Ectodermal cell (in vitro differentiated cells): ENCODE data around the gene GPC6.
"Not testable (repeated sequence)": the region's sequence is repeated elsewhere in the genome, so short reads cannot be mapped to it uniquely, and the experiment has no call there.

Experiments used
- H3K27ac ChIP-seq: 2 replicates; pipeline ENCODE4 v1.7.0; 2013; ENCODE audit warnings: mild to moderate bottlenecking, low read depth, low read length; ENCODE audit not compliant: insufficient read depth, poor library complexity, severe bottlenecking
- H3K27me3 ChIP-seq: 2 replicates; pipeline ENCODE4 v1.7.0; 2013; ENCODE audit warnings: mild to moderate bottlenecking, low read length; ENCODE audit not compliant: insufficient read depth, control insufficient read depth, poor library complexity, severe bottlenecking
- H3K36me3 ChIP-seq: one replicate; pipeline ENCODE4 v1.7.0; 2013; ENCODE audit warnings: low read length; ENCODE audit not compliant: control insufficient read depth, insufficient read depth
- H3K4me1 ChIP-seq: one replicate; pipeline ENCODE4 v1.7.0; 2013; ENCODE audit warnings: low read length; ENCODE audit not compliant: control insufficient read depth, insufficient read depth
- H3K4me3 ChIP-seq: 2 replicates; pipeline ENCODE4 v1.7.0; 2013; ENCODE audit warnings: low read depth, low read length, control low read depth; ENCODE audit not compliant: insufficient read depth
- H3K9me3 ChIP-seq: 2 replicates; pipeline ENCODE4 v1.7.0; 2013; ENCODE audit warnings: mild to moderate bottlenecking, low read length, moderate library complexity; ENCODE audit not compliant: control insufficient read depth
- WGBS, 2 experiments: methylation state at CpG; one replicate each; pipeline ENCODE4 v1.1.7; 2013; ENCODE audit warnings: missing lambda C conversion rate in 2 of 2; 5-methylcytosine and 5-hydroxymethylcytosine counted together

Gene GPC6

GRCh38 chr13:93450191-93450621, 223.6 kb downstream of the GPC6 start:
- no peaks in the 10 kb centered on the region for H3K27me3 ChIP-seq
- H3K9me3 ChIP-seq: no peaks in the 10 kb centered on the region
- no peak overlapping the region for H3K27ac ChIP-seq
- H3K4me3 ChIP-seq: no peak overlapping the region
- no peaks in the 10 kb centered on the region for H3K4me1 ChIP-seq
- no peaks in the 10 kb centered on the region for H3K36me3 ChIP-seq

DNA sequence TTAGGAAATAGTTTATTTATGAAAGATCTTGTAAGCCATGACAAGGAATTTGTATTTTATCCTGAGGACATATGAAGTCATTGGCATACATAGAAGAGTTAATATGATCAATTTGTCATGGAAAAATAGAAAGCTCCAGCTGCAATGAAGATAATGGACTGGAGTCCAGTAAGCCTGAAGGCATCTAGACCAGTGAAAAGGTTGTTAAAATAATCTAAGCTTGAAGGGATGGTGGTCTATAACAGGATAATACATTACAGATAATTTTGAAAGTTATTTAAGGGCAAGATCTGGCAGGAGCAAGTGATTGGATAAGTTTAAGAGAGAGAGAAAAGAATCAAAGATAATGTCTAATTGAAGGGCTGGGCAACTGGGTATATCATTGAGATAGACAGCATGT, 224.2 kb downstream of the GPC6 start:
- no peak overlapping the region for H3K4me3 ChIP-seq
- no peak overlapping the region for H3K27ac ChIP-seq
- H3K4me1 ChIP-seq: no peaks in the 10 kb centered on the region
- no peaks in the 10 kb centered on the region for H3K27me3 ChIP-seq
- no peaks in the 10 kb centered on the region for H3K9me3 ChIP-seq
- no peaks in the 10 kb centered on the region for H3K36me3 ChIP-seq

- H3K4me3 ChIP-seq, H3K36me3 ChIP-seq, H3K9me3 ChIP-seq, H3K27me3 ChIP-seq, H3K4me1 ChIP-seq, H3K27ac ChIP-seq: not testable (repeated sequence)
- WGBS, 2 experiments: 94% methylated on average over 36 of the region's 36 CpGs
These were observed 228.1 kb downstream of the GPC6 start for GRCh38 chr13:93454676-93455235.

- H3K9me3 ChIP-seq: no peaks in the 10 kb centered on the region
- no peaks in the 10 kb centered on the region for H3K4me1 ChIP-seq
These were observed 229.3 kb downstream of the GPC6 start for GRCh38 chr13:93455861-93456260.

DNA sequence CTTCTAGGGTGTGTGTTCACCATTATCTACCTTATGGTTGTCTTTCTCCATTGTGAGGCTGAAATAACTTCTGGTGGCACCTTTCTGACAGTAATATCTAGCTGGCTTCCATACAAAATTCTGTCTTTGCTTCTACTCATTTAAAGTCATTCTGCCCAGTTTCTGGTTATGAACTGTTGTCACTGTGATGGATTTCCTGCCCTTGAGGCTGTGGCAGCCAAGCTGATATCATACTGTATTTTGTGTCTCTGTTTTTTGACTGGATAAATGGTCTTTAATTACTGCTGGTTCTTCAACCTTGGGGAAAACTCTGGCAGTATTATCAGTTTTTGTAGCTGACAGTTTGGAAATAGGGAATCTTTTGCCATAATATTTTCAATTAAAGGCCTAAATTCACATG, 233.4 kb downstream of the GPC6 start:
- H3K27me3 ChIP-seq: no peaks in the 10 kb centered on the region
- H3K27ac ChIP-seq: no peak overlapping the region
- no peaks in the 10 kb centered on the region for H3K4me1 ChIP-seq
- no peaks in the 10 kb centered on the region for H3K9me3 ChIP-seq
- no peaks in the 10 kb centered on the region for H3K36me3 ChIP-seq
- H3K4me3 ChIP-seq: no peak overlapping the region

More at GRCh38 chr13:93455861-93456260, 229.3 kb downstream of the GPC6 start:
- H3K36me3 ChIP-seq: no peaks in the 10 kb centered on the region
- no peaks in the 10 kb centered on the region for H3K27me3 ChIP-seq
- no peak overlapping the region for H3K4me3 ChIP-seq
- H3K27ac ChIP-seq: no peak overlapping the region
- WGBS, 2 experiments: 86 to 98% methylated on average over 4 of the region's 4 CpGs

GRCh38 chr13:93462151-93462550, 235.5 kb downstream of the GPC6 start:
- H3K4me1 ChIP-seq: no peaks in the 10 kb centered on the region
- H3K4me3 ChIP-seq: no peak overlapping the region
- H3K36me3 ChIP-seq: no peaks in the 10 kb centered on the region
- no peak overlapping the region for H3K27ac ChIP-seq
- 90 to 95% methylated on average over 2 to 3 of the region's 3 CpGs for WGBS, 2 experiments
- no peaks in the 10 kb centered on the region for H3K9me3 ChIP-seq
- no peaks in the 10 kb centered on the region for H3K27me3 ChIP-seq

- no peaks in the 10 kb centered on the region for H3K4me1 ChIP-seq
- no peaks in the 10 kb centered on the region for H3K36me3 ChIP-seq
- H3K27ac ChIP-seq: no peak overlapping the region
- H3K9me3 ChIP-seq: no peaks in the 10 kb centered on the region
- 97 to 98% methylated on average over 3 of the region's 3 CpGs for WGBS, 2 experiments
- H3K4me3 ChIP-seq: no peak overlapping the region
- no peaks in the 10 kb centered on the region for H3K27me3 ChIP-seq
These were observed 240.0 kb downstream of the GPC6 start for GRCh38 chr13:93466502-93467036.

- Histone ChIP-seq H3K9me3 (no peaks in the 10 kb centered on the region), H3K4me1 (no peaks in the 10 kb centered on the region), H3K27ac (no peak overlapping the region), H3K27me3 (no peaks in the 10 kb centered on the region), H3K4me3 (no peak overlapping the region), H3K36me3 (no peaks in the 10 kb centered on the region)
- WGBS, 2 experiments: 69 to 71% methylated on average over 2 of the region's 2 CpGs
These were observed 240.6 kb downstream of the GPC6 start for GRCh38 chr13:93467175-93467574.

- no peaks in the 10 kb centered on the region for H3K27me3 ChIP-seq
- no peaks in the 10 kb centered on the region for H3K4me1 ChIP-seq
- no peaks in the 10 kb centered on the region for H3K9me3 ChIP-seq
- no peak overlapping the region for H3K4me3 ChIP-seq
- H3K36me3 ChIP-seq: no peaks in the 10 kb centered on the region
- H3K27ac ChIP-seq: no peak overlapping the region
- WGBS, 2 experiments: no CpG with 5 or more reads among the region's 1 CpG
These were observed 241.8 kb downstream of the GPC6 start for GRCh38 chr13:93468433-93468832.

GRCh38 chr13:93472296-93472695, 245.7 kb downstream of the GPC6 start:
- H3K9me3 ChIP-seq: no peaks in the 10 kb centered on the region
- 77 to 82% methylated on average over 7 of the region's 7 CpGs for WGBS, 2 experiments
- no peaks in the 10 kb centered on the region for H3K27me3 ChIP-seq
- no peak overlapping the region for H3K4me3 ChIP-seq
- H3K27ac ChIP-seq: no peak overlapping the region
- no peaks in the 10 kb centered on the region for H3K36me3 ChIP-seq
- H3K4me1 ChIP-seq: no peaks in the 10 kb centered on the region

- H3K4me1 ChIP-seq: no peaks in the 10 kb centered on the region
- no peaks in the 10 kb centered on the region for H3K36me3 ChIP-seq
- no peaks in the 10 kb centered on the region for H3K27me3 ChIP-seq
- H3K27ac ChIP-seq: no peak overlapping the region
- no peaks in the 10 kb centered on the region for H3K9me3 ChIP-seq
- no peak overlapping the region for H3K4me3 ChIP-seq
- WGBS, 2 experiments: 92 to 93% methylated on average over 1 of the region's 1 CpG
These were observed 246.2 kb downstream of the GPC6 start for GRCh38 chr13:93472814-93473296.
